Measurements from ENCODE around the gene OR2T6.

The OR2T6 gene

GRCh38 chr1:248375446-248375845 is at the start of gene OR2T6:
OR2T6 (plus strand) TSS chr1:248375746; CDS start chr1:248387609, 11,863 bp downstream.
- H3K9ac ChIP-seq: no peak within 1 kb of the TSS
- no peaks in the 10 kb centered on the region for H3K36me3 ChIP-seq
- H3K4me3 ChIP-seq: no peak within 1 kb of the TSS
- no peaks in the 10 kb centered on the region for H4K20me1 ChIP-seq
- no peaks in the 10 kb centered on the region for H3K27me3 ChIP-seq
- no peaks in the 10 kb centered on the region for H3K9me3 ChIP-seq (replicated peaks in 1 of 11)
- H3K4me1 ChIP-seq: peaks cover 5 to 23% (median 17%) of the 10 kb centered on the region in 10 experiments; a peak in 15 of 20 replicates
- no peak for TF ChIP-seq Cebpa-rat (IDR thresholded peaks at IDR 0.05)
- H3K27ac ChIP-seq: peak within 1 kb of the TSS in 6 of 11 experiments; percentile 6 to 44 (median 31); a peak in 8 of 22 replicates
- H3K4me2 ChIP-seq: peak within 1 kb of the TSS in 4 of 11 experiments; percentile 30 to 60 (median 46); a peak in 7 of 22 replicates

GRCh38 chr1:248343451-248343850 is 32.1 kb upstream of the OR2T6 start:
- Histone ChIP-seq H3K9ac (no peak overlapping the region), H3K27ac (no peak overlapping the region), H3K4me3 (no peak overlapping the region), H4K20me1 (no peaks in the 10 kb centered on the region), H3K27me3 (no peaks in the 10 kb centered on the region), H3K9me3 (replicated peaks in 1 of 11) (no peaks in the 10 kb centered on the region), H3K36me3 (no peaks in the 10 kb centered on the region), H3K4me2 (no peak overlapping the region), H3K4me1 (no peaks in the 10 kb centered on the region)
- no peak for TF ChIP-seq Cebpa-rat (IDR thresholded peaks at IDR 0.05)

GRCh38 chr1:248348475-248348874 is 27.1 kb upstream of the OR2T6 start, which contains the start of gene OR14C36:
OR14C36 (plus strand) TSS chr1:248348775; CDS start chr1:248348775, 0 bp downstream.
- Histone ChIP-seq H3K9me3 (replicated peaks in 1 of 11) (no peaks in the 10 kb centered on the region), H3K9ac (no peak within 1 kb of the TSS), H3K27me3 (no peaks in the 10 kb centered on the region), H3K4me1 (peaks cover 0 to 5% (median 4%) of the 10 kb centered on the region in 10 experiments; a peak in 5 of 20 replicates), H3K4me3 (no peak within 1 kb of the TSS), H4K20me1 (no peaks in the 10 kb centered on the region), H3K4me2 (no peak within 1 kb of the TSS), H3K27ac (no peak within 1 kb of the TSS), H3K36me3 (no peaks in the 10 kb centered on the region)
- no peak for TF ChIP-seq Cebpa-rat (IDR thresholded peaks at IDR 0.05)

GRCh38 chr1:248359415-248359814 is 16.1 kb upstream of the OR2T6 start:
- TF ChIP-seq Cebpa-rat (IDR thresholded peaks at IDR 0.05): no peak
- Histone ChIP-seq H3K9ac (no peak overlapping the region), H4K20me1 (no peaks in the 10 kb centered on the region), H3K4me3 (no peak overlapping the region), H3K4me1 (peaks cover 19 to 60% (median 46%) of the 10 kb centered on the region in 10 experiments), H3K9me3 (replicated peaks in 1 of 11) (peaks cover 0 to 9% (median under 1%) of the 10 kb centered on the region in 11 experiments; a peak in 13 of 22 replicates), H3K4me2 (peak overlapping the region in 4 of 11 experiments; percentile 11 to 69 (median 66); a peak in 4 of 22 replicates), H3K27ac (no peak overlapping the region), H3K27me3 (no peaks in the 10 kb centered on the region), H3K36me3 (no peaks in the 10 kb centered on the region)

- peak within 1 kb of the TSS in 8 of 11 experiments; percentile 34 to 72 (median 57); a peak in 14 of 22 replicates for H3K27ac ChIP-seq
- H3K9ac ChIP-seq: peak within 1 kb of the TSS in 3 of 11 experiments; percentile 2 to 45 (median 36); a peak in 6 of 22 replicates
- no peak for TF ChIP-seq Cebpa-rat (IDR thresholded peaks at IDR 0.05)
- no peaks in the 10 kb centered on the region for H3K36me3 ChIP-seq
- H3K4me3 ChIP-seq: no peak within 1 kb of the TSS
- peaks cover 4 to 15% (median 11%) of the 10 kb centered on the region in 11 experiments; a peak in 20 of 22 replicates for H3K9me3 ChIP-seq (replicated peaks in 1 of 11)
- H4K20me1 ChIP-seq: no peaks in the 10 kb centered on the region
- H3K4me2 ChIP-seq: peak within 1 kb of the TSS; percentile 42 to 71 (median 59)
- H3K27me3 ChIP-seq: no peaks in the 10 kb centered on the region
- peaks cover 19 to 59% (median 46%) of the 10 kb centered on the region in 10 experiments for H3K4me1 ChIP-seq
Observed at GRCh38 chr1:248361121-248361715, 14.3 kb upstream of the OR2T6 start, which contains the start of gene OR2T4. OR2T4 (plus strand) TSS chr1:248361665; CDS start chr1:248361665, 0 bp downstream.

- Histone ChIP-seq H3K36me3 (no peaks in the 10 kb centered on the region), H3K27me3 (no peaks in the 10 kb centered on the region), H3K27ac (no peak overlapping the region), H3K9ac (no peak overlapping the region), H3K4me1 (peaks cover 1 to 6% (median 4%) of the 10 kb centered on the region in 10 experiments; a peak in 16 of 20 replicates), H4K20me1 (no peaks in the 10 kb centered on the region), H3K4me3 (no peak overlapping the region), H3K9me3 (replicated peaks in 1 of 11) (peaks cover 4 to 15% (median 11%) of the 10 kb centered on the region in 11 experiments; a peak in 20 of 22 replicates), H3K4me2 (no peak overlapping the region)
- no peak for TF ChIP-seq Cebpa-rat (IDR thresholded peaks at IDR 0.05)
Observed at GRCh38 chr1:248366609-248367008, 8.9 kb upstream of the OR2T6 start.

- H4K20me1 ChIP-seq: no peaks in the 10 kb centered on the region
- H3K4me3 ChIP-seq: no peak overlapping the region
- H3K27me3 ChIP-seq: no peaks in the 10 kb centered on the region
- no peak overlapping the region for H3K27ac ChIP-seq
- no peaks in the 10 kb centered on the region for H3K36me3 ChIP-seq
- H3K4me1 ChIP-seq: peaks cover 5 to 21% (median 16%) of the 10 kb centered on the region in 10 experiments; a peak in 15 of 20 replicates
- peak overlapping the region in 7 of 11 experiments; percentile 3 to 39 (median 13); a peak in 7 of 22 replicates for H3K4me2 ChIP-seq
- H3K9me3 ChIP-seq (replicated peaks in 1 of 11): no peaks in the 10 kb centered on the region; a peak in 1 of 22 replicates
- TF ChIP-seq Cebpa-rat (IDR thresholded peaks at IDR 0.05): no peak
- no peak overlapping the region for H3K9ac ChIP-seq
Observed at GRCh38 chr1:248372394-248372793, 3.2 kb upstream of the OR2T6 start.

- Histone ChIP-seq H3K4me1 (peaks cover 5 to 23% (median 17%) of the 10 kb centered on the region in 10 experiments; a peak in 15 of 20 replicates), H3K27ac (no peak overlapping the region), H4K20me1 (no peaks in the 10 kb centered on the region), H3K4me2 (no peak overlapping the region), H3K9ac (no peak overlapping the region), H3K36me3 (no peaks in the 10 kb centered on the region), H3K9me3 (replicated peaks in 1 of 11) (no peaks in the 10 kb centered on the region; a peak in 1 of 22 replicates), H3K4me3 (no peak overlapping the region), H3K27me3 (no peaks in the 10 kb centered on the region)
- TF ChIP-seq Cebpa-rat (IDR thresholded peaks at IDR 0.05): no peak
Observed at GRCh38 chr1:248373761-248374160, 1.8 kb upstream of the OR2T6 start.

- Histone ChIP-seq H3K9me3 (replicated peaks in 1 of 11) (no peaks in the 10 kb centered on the region), H3K4me2 (peak overlapping the region in 10 of 11 experiments; percentile 4 to 60 (median 44); a peak in 18 of 22 replicates), H4K20me1 (no peaks in the 10 kb centered on the region), H3K4me1 (peaks cover 5 to 23% (median 17%) of the 10 kb centered on the region in 10 experiments; a peak in 15 of 20 replicates), H3K27ac (peak overlapping the region in 7 of 11 experiments; percentile 17 to 44 (median 34); a peak in 10 of 22 replicates), H3K36me3 (no peaks in the 10 kb centered on the region), H3K4me3 (no peak overlapping the region), H3K27me3 (no peaks in the 10 kb centered on the region), H3K9ac (no peak overlapping the region)
- no peak for TF ChIP-seq Cebpa-rat (IDR thresholded peaks at IDR 0.05)
Observed at GRCh38 chr1:248376916-248377315, 1.4 kb downstream of the OR2T6 start.
